CD8-positive, alpha-beta memory T cell (primary cell): Measurements from ENCODE around the gene FIGLA. TPM values are rescaled to one million over a fixed set of nuclear protein-coding genes. Genes with fewer than 3 reads are reported as not detected.

Experiments used
- CTCF ChIA-PET: fragments of 350-600 bp; sonication (Branson Sonifier 250); formaldehyde crosslinking; loops from one replicate; lab custom pipeline; 2021; ENCODE audit warnings: antibody characterized with exemption; lab: Charles Lee
- POLR2A ChIA-PET: fragments of 350-600 bp; sonication (Branson Sonifier 250); formaldehyde crosslinking; loops from one replicate; lab custom pipeline; 2021; ENCODE audit warnings: antibody characterized with exemption; lab: Charles Lee
- DNase-seq, 5 donors: peaks; one replicate each; pipeline versions ENCODE4 v3.0.0 to v3.0.0-alpha.2; 2020 to 2022; ENCODE audit warnings: mixed read lengths in 1 of 5
- H3K27ac ChIP-seq: one replicate; pipeline ENCODE4 v1.7.0; 2013; ENCODE audit warnings: low read depth, mild to moderate bottlenecking, low read length, moderate library complexity
- H3K27me3 ChIP-seq: 2 replicates; pipeline ENCODE4 v1.7.0; 2013; ENCODE audit warnings: low read length, mild to moderate bottlenecking; ENCODE audit not compliant: insufficient read depth, poor library complexity, severe bottlenecking
- H3K36me3 ChIP-seq: 2 replicates; pipeline ENCODE4 v1.7.0; 2013; ENCODE audit warnings: mild to moderate bottlenecking, low read length, moderate library complexity; ENCODE audit not compliant: insufficient read depth
- H3K4me1 ChIP-seq: 2 replicates; pipeline ENCODE4 v1.7.0; 2013; ENCODE audit warnings: mild to moderate bottlenecking, low read length, moderate library complexity; ENCODE audit not compliant: insufficient read depth
- H3K4me3 ChIP-seq: 2 replicates; pipeline ENCODE4 v1.7.0; 2013; ENCODE audit warnings: mild to moderate bottlenecking, low read length
- H3K9me3 ChIP-seq: 2 replicates; pipeline ENCODE4 v1.7.0; 2013; ENCODE audit warnings: mild to moderate bottlenecking, low read length
- H3K27ac Mint-ChIP-seq, 8 donors: one replicate each; pipeline ENCODE4 v1.8.0; 2020 to 2021; ENCODE audit warnings: mixed read lengths in 8 of 8, mild to moderate bottlenecking in 6 of 8, inconsistent platforms in 3 of 8, moderate library complexity in 3 of 8
- H3K27me3 Mint-ChIP-seq, 2 donors: one replicate each; pipeline ENCODE4 v1.8.0; 2020 to 2021; ENCODE audit warnings: mixed read lengths in 2 of 2, mild to moderate bottlenecking in 1 of 2, moderate library complexity in 1 of 2
- H3K36me3 Mint-ChIP-seq, 3 donors: one replicate each; pipeline ENCODE4 v1.8.0; 2020 to 2021; ENCODE audit warnings: mixed read lengths in 3 of 3, inconsistent platforms in 1 of 3, mild to moderate bottlenecking in 1 of 3
- H3K4me1 Mint-ChIP-seq, 3 donors: one replicate each; pipeline ENCODE4 v1.8.0; 2020 to 2021; ENCODE audit warnings: mixed read lengths in 3 of 3, inconsistent platforms in 1 of 3, mild to moderate bottlenecking in 1 of 3
- H3K4me3 Mint-ChIP-seq, 7 donors: one replicate each; pipeline ENCODE4 v1.8.0; 2020 to 2021; ENCODE audit warnings: mixed read lengths in 7 of 7, mild to moderate bottlenecking in 6 of 7, moderate library complexity in 4 of 7, inconsistent platforms in 2 of 7
- H3K9me3 Mint-ChIP-seq, 5 donors: one replicate each; pipeline ENCODE4 v1.8.0; 2020 to 2022; ENCODE audit warnings: mixed read lengths in 5 of 5, mild to moderate bottlenecking in 3 of 5, moderate library complexity in 2 of 5, inconsistent platforms in 1 of 5
- polyA plus RNA-seq: library from polyadenylated mRNA; unstranded; fragments of 300-500 nt; fragmentation: Illumina TruSeq; gene quantifications from one replicate; pipeline ENCODE4 v1.2.3, GENCODE V29; 2021
- total RNA-seq, 2 experiments: library from RNA; stranded (reverse); gene quantifications; one replicate each; pipeline ENCODE4 v1.2.3, GENCODE V29; 2021

FIGLA gene
- total and polyA plus RNA-seq, 3 experiments from 2014 or later = not detected

DNA sequence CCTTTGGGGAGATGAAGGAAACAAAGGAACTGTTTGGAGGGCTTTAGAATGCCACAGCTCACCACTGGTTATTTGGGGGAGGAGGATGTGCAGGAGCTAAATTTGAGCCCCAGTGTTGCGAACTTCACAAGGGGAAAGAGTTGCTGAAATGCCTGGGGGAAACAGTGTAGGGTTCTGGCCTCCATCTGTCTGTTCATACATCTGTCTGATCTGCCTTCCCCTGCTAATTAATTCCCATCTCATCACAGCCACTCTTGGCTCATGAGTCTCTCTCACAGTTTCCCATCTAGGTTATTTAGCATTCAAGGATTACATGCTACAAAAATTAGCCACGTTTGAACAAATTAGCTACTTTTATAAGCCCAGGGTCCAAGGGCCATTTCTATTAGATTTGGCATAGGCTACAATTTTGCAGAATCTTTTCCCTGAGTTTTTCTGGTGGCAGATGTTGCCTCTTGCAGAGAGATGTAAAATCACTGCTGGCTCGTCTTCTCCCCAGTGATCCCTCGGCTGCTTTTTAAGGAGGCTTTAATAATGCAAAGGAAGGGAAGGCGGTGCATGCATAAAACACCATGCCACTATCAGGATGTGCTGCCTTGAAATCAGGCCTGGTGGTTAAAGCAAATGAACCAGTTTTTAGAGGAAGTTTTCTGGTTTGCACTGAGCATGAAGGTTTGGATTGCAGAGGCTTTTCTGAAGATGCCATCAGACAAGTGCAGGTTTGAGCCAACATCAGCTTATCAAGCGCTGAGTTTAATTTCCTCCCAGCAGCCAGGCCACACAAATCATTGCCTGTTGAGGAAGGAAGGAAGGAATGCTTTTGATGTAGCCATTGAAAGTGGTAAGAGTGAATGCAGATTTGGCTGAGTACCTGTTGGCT, 57.4 kb downstream of the FIGLA start:
- Mint-ChIP-seq H3K27ac (no peak overlapping the region), H3K4me1 (no peaks in the 10 kb centered on the region), H3K27me3 (peaks cover 20 to 46% of the 10 kb centered on the region in 2 donors), H3K9me3 (peaks cover 0 to 6% (median 0%) of the 10 kb centered on the region in 5 donors), H3K4me3 (no peak overlapping the region), H3K36me3 (no peaks in the 10 kb centered on the region)
- Histone ChIP-seq H3K4me1 (no peaks in the 10 kb centered on the region), H3K27ac (no peak overlapping the region), H3K9me3 (no peaks in the 10 kb centered on the region), H3K36me3 (no peaks in the 10 kb centered on the region), H3K27me3 (no peaks in the 10 kb centered on the region), H3K4me3 (no peak overlapping the region)
- DNase-seq = no peak
- ChIA-PET POLR2A (no interaction called here), CTCF (no interaction called here)

DNA sequence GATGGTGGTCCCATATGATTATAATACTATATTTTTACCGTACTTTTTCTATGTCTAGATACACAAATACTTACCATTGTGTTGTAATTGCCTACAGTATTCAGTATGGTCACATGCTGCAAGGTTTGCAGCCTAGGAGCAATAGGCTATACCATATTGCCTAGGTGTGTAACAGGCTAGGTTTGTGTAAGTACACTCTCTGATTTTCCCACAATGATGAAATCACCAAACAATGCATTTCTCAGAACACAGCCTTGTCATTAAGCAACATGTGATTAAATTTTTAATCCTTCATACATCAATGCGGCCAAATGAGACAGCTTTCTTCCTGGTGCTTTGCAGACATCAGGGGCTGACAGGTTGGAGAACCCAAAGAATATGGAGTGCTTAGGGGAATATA, 59.7 kb downstream of the FIGLA start:
- no peak overlapping the region for H3K27ac ChIP-seq
- no peaks in the 10 kb centered on the region for H3K36me3 ChIP-seq
- Mint-ChIP-seq H3K4me3 (no peak overlapping the region), H3K4me1 (no peaks in the 10 kb centered on the region), H3K36me3 (no peaks in the 10 kb centered on the region), H3K9me3 (no peaks in the 10 kb centered on the region), H3K27ac (no peak overlapping the region), H3K27me3 (peaks cover 18 to 42% of the 10 kb centered on the region in 2 donors)
- no peaks in the 10 kb centered on the region for H3K27me3 ChIP-seq
- no peak overlapping the region for H3K4me3 ChIP-seq
- H3K9me3 ChIP-seq = no peaks in the 10 kb centered on the region
- POLR2A ChIA-PET = no interaction called here
- no peaks in the 10 kb centered on the region for H3K4me1 ChIP-seq
- CTCF ChIA-PET = no interaction called here
- DNase-seq = no peak

DNA sequence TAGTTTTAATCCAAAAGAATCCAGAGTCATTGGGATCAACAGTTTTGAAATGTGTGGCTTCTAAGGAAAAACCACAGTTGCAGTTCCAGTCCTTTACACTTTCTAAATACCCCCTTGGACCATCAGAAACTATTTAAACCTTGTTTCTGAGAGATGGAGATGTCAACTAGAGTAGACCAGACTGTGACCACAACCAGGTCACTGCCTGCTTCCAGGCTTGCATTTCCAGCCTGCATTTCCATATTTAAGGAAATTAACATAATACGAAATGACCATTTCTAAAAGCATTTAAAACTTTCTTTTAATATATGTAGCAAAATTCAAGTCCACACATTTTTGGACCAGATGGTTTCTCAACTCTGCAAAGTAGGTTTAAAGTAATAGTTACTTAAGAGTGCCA, 60.8 kb downstream of the FIGLA start:
- Mint-ChIP-seq H3K27me3 (peaks cover 18 to 36% of the 10 kb centered on the region in 2 donors), H3K4me1 (no peaks in the 10 kb centered on the region), H3K27ac (no peak overlapping the region), H3K9me3 (no peaks in the 10 kb centered on the region), H3K36me3 (no peaks in the 10 kb centered on the region), H3K4me3 (no peak overlapping the region)
- Histone ChIP-seq H3K27me3 (no peaks in the 10 kb centered on the region), H3K27ac (no peak overlapping the region), H3K4me1 (no peaks in the 10 kb centered on the region), H3K9me3 (no peaks in the 10 kb centered on the region), H3K4me3 (no peak overlapping the region), H3K36me3 (no peaks in the 10 kb centered on the region)
- DNase-seq = no peak
- ChIA-PET POLR2A (no interaction called here), CTCF (no interaction called here)

DNA sequence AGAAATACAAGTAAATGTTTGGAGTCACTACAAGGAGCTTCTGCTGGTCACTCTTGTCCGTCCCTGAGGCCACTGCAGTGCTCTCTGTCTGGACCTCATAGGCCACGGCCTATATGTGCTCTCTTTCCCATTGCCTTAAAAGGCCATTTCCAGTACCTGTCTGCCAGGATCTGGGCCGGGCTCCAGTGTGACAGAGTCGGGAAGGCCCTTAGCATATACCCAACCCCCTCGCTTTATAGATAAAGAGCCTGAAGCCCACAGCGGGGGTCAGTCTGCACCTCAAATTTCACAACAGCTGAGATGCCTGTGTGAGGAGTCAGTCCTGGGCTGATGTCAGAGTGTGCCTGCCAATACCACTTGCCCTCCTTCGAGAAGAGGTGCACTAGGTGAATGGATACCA, 62.3 kb downstream of the FIGLA start:
- peaks cover 13 to 20% of the 10 kb centered on the region in 2 donors for H3K27me3 Mint-ChIP-seq
- CTCF ChIA-PET = no interaction called here

More for the DNA sequence above, 62.3 kb downstream of the FIGLA start:
- no peaks in the 10 kb centered on the region for H3K4me1 Mint-ChIP-seq
- Histone ChIP-seq H3K9me3 (no peaks in the 10 kb centered on the region), H3K4me3 (no peak overlapping the region), H3K27ac (no peak overlapping the region), H3K36me3 (no peaks in the 10 kb centered on the region), H3K4me1 (no peaks in the 10 kb centered on the region), H3K27me3 (no peaks in the 10 kb centered on the region)
- POLR2A ChIA-PET = interaction anchor here (0.7 kb wide), 1 partner anchor 210 kb away, joined by 3 read pairs; no protein-coding TSS in a partner anchor
- H3K4me3 Mint-ChIP-seq = no peak overlapping the region
- no peaks in the 10 kb centered on the region for H3K36me3 Mint-ChIP-seq
- DNase-seq = no peak
- H3K9me3 Mint-ChIP-seq = no peaks in the 10 kb centered on the region
- H3K27ac Mint-ChIP-seq = no peak overlapping the region

Other genes with a start within 250 kb of the FIGLA start
- under 1 TPM; 0.35 to 0.42 TPM for gene TGFA, start 236.8 kb downstream of the FIGLA start, total RNA-seq
- gene TGFA, start 236.8 kb downstream of the FIGLA start, polyA plus RNA-seq = 3.0 TPM
- gene ADD2, start 22.4 kb downstream of the FIGLA start, total RNA-seq = 1 to 10 TPM in 1 of 2 experiments, under 1 TPM in 1; 0.74 to 1.2 TPM
- 0.18 TPM for gene ADD2, start 22.4 kb downstream of the FIGLA start, polyA plus RNA-seq
- gene CLEC4F, start 30.0 kb upstream of the FIGLA start, total RNA-seq = not detected
- gene CLEC4F, start 30.0 kb upstream of the FIGLA start, polyA plus RNA-seq = not detected
- gene CD207, start 45.2 kb upstream of the FIGLA start, total RNA-seq = not detected
- not detected for gene CD207, start 45.2 kb upstream of the FIGLA start, polyA plus RNA-seq
- gene VAX2, start 109.9 kb upstream of the FIGLA start, total RNA-seq = not detected
- gene VAX2, start 109.9 kb upstream of the FIGLA start, polyA plus RNA-seq = not detected
- not detected for gene ATP6V1B1, start 145.3 kb upstream of the FIGLA start, total RNA-seq
- not detected for gene ATP6V1B1, start 145.3 kb upstream of the FIGLA start, polyA plus RNA-seq
- gene ANKRD53, start 188.0 kb upstream of the FIGLA start, total RNA-seq = under 1 TPM in 1 of 2 experiments, not detected in 1; 0.35 TPM
- gene ANKRD53, start 188.0 kb upstream of the FIGLA start, polyA plus RNA-seq = 0.16 TPM
- gene TEX261, start 204.2 kb upstream of the FIGLA start, total RNA-seq = 10 to 100 TPM; 95.4 to 96.1 TPM
- 35.7 TPM for gene TEX261, start 204.2 kb upstream of the FIGLA start, polyA plus RNA-seq